HG02763 (cell line): Measurements from ENCODE around the gene IGFALS.

Experiments
- ATAC-seq: cut with Tn5 transposase; IDR thresholded peaks from one replicate; pipeline ENCODE4 v1.9.1; 2021; ENCODE audit warnings: mild to moderate bottlenecking, moderate library complexity; ENCODE audit not compliant: unreplicated experiment

IGFALS gene

GRCh38 chr16:1767116-1767994 is 26.1 kb downstream of the IGFALS start:
- ATAC-seq, result no peak

- no peak for ATAC-seq
Measured at GRCh38 chr16:1766701-1767100, 26.8 kb downstream of the IGFALS start.

DNA sequence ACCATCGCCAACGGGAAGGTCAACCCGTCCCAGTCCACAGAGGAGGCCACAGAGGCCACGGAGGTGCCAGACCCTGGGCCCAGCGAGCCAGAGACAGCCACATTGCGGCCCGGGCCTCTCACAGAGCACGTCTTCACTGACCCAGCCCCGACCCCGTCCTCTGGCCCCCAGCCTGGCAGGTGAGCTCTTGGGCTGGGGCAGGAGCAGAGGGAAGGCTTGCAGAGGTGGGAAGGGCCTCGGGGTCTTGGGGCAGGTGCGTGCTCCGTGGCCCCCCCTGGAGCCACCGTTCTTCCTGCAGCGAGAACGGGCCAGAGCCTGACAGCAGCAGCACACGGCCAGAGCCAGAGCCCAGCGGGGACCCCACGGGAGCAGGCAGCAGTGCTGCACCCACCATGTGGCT is 27.3 kb downstream of the IGFALS start:
- no peak for ATAC-seq

- no peak for ATAC-seq
Measured at GRCh38 chr16:1765826-1766225, 27.7 kb downstream of the IGFALS start.

DNA sequence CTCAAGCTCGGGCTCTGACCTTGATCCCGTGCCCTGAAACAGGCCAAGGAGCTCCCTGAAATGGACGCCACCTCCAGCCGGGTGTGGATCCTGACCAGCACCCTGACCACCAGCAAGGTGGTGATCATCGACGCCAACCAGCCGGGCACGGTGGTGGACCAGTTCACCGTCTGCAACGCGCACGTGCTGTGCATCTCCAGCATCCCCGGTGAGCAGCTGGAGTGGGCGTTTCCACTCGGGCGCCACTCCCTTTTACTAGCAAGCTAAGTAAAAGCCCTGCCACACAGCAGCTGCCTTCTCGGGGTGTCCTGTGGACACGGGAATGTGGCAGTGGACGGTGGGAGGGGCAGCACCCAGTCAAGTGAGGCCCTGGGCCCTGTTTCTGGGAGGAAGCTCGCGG is 28.5 kb downstream of the IGFALS start:
- ATAC-seq, result no peak

- ATAC-seq, result no peak
Measured at GRCh38 chr16:1763521-1764511, 29.7 kb downstream of the IGFALS start.

- no peak for ATAC-seq
Measured at GRCh38 chr16:1762879-1763520, 30.5 kb downstream of the IGFALS start.

DNA sequence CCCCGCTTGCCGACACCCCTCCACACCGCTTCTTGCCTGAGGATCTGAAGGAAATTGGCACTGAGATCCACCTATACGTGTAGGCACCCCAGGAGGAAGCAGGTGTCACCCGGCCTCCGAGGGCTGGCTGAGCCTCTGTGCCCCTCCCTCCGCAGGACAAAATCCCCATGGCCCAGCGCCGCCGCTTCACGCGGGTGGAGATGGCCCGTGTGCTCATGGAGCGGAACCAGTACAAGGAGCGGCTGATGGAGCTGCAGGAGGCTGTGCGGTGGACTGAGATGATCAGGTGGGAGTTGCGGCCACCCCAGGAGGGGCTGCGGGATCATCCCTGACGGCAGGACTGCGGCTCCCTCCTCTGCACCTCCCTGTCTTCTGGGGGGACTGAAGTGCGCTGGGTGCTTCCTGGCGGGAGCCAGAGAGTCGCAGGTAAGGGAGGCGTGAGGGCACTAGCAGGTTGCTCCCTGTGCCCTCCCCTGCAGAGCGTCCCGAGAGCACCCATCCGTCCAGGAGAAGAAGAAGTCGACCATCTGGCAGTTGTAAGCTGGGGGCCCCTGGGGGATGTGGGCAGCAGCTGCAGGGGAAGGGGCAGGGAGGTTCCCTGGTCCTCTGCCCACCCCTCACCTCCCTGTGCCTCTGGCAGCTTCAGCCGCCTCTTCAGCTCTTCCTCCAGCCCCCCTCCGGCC is 31.2 kb downstream of the IGFALS start:
- ATAC-seq, result no peak

DNA sequence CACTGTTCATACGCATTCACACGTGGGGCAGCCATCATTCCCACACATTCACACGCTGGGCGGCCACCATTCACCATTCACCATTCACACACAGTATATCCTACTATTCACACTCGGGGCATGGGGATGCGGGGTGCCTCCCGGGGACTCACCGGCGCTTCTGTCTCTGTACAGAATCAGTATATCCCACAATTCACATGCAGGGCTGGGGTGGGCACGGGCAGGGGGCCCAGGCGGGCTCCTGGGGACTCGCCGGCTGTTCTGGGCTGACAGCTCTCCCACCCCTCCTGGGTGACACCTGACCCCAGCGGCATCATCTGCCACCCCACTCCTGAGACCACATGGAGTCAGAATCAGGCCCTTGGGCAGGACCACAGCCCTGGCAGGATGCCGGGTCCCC is 31.8 kb downstream of the IGFALS start:
- no peak for ATAC-seq

DNA sequence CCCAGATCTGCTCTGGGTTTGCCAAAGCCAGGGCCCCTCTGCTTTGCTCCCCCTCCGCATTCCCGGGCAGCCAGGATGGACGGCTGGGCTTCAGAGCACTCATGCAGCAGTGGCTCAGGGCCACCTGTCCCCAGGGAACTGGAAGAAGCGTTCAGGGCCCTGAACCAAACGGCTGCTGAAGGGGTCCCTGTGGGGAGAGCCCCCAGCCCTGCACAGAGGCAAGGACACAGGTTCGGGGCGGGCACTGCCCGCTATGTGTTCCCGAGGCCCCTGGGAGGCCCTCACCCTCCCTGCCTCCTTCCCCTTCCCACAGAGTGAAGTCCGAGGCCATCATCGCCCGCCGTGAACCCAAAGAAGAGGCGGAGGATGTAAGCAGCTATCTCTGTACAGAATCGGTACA is 32.6 kb downstream of the IGFALS start:
- ATAC-seq, result no peak

- ATAC-seq, result no peak
Measured at GRCh38 chr16:1759511-1759910, 34.0 kb downstream of the IGFALS start.

- no peak for ATAC-seq
Measured at GRCh38 chr16:1758923-1759322, 34.6 kb downstream of the IGFALS start.

GRCh38 chr16:1757714-1758461 is 35.6 kb downstream of the IGFALS start:
- no peak for ATAC-seq

- ATAC-seq, result no peak
Measured at GRCh38 chr16:1754204-1754603, 39.3 kb downstream of the IGFALS start.

DNA sequence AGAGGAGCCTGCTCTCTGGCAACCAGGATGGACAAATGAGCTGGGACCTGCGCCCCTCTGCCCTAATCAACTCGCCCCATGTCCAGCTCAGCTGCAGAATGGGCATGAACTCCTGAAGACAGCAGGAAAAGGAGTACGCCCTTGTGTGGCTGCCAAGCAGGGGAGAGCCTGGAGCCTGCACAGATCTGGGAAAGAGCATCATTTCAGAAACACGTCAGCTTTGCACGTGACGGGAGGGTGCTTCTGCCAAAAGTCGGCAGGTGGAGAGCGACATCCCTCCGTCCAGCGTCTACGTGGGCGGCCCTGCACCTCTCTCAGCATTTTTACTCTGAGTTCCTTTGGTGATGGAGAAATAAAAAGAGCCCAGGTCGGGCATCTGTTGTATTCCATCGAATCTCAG is 40.7 kb downstream of the IGFALS start:
- no peak for ATAC-seq

DNA sequence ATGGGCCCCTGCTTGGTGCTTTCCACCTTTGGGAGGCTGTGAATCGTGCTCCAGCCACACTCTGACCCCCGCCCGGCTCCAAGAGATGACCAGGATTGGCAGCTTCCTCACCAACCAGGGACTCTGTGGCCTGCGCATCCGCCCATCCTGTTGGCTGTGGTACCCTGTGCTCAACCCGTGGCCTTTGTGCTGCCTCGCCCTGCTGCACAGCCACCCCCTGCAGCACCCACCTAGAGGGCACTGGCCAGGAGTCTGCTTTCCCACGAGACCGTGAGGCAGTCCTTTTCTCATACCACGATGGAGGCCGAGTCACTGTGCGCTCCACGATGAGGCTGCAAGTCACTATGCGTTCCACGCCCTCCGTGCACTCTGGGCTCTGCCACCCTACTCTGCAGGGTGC is 41.6 kb downstream of the IGFALS start:
- no peak for ATAC-seq

DNA sequence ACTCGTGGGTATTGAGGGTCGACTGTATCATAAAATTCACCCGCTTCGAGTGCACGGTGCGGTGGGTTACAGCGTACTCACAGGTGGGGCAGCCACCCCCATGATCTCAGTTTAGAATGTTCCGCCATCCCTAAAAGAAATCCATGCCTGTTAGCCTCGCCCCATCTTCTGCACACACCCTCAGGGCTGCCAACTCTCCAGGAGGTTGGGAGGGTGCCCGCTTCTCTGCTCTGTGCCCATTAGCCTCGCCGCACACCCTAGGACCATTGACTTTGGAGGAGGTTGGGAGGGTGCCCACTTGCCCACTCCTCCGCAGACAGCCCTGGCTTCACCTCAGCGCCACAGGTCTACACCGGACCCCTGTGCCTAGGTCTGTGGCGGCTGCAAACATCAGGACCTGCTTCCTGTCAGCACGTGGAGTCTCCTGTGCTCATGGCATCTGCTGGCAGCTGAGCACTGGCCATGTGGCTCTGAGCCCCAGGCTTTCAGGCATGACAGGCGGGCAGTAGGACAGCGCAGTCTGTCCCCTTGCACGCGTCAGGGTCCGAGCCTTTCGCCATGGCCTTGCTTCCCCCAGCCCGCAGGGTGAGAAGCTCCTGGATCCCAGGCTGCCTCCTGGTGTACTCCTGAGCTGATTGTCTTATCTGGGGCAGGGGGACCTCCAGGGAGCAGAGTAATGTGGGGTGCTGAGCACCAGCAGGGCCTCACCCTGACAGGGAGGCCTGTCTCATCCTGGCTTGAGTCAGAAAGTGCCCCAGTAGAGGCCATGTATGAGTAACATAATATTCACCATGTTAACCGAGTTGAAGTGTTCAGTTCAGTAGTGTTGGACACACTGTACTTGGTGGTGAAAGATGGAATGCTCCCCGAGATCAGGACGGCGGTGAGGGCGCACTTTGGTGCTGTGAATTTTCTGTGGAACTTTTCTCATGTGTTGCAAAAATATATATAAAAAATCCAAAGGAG is 44.1 kb downstream of the IGFALS start:
- ATAC-seq, result no peak

DNA sequence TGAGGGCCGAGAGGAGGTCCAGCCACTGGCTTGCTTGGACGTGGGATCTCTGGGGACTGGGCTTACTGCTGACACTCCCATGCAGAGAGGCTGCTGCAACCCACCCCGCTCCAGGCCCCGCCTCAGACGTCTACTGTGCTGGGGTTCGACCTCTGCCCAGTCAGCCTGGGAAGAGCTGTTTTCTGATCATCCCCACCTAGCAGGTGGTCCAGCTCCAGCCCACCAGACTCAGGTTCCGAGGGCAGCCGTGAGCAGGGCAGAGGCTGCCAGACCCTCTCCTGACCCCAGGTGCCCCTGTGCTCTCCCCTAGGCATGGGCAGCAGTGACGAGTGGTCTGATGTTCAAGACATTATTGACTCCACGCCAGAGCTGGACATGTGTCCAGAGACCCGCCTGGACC is 45.6 kb downstream of the IGFALS start:
- no peak for ATAC-seq

DNA sequence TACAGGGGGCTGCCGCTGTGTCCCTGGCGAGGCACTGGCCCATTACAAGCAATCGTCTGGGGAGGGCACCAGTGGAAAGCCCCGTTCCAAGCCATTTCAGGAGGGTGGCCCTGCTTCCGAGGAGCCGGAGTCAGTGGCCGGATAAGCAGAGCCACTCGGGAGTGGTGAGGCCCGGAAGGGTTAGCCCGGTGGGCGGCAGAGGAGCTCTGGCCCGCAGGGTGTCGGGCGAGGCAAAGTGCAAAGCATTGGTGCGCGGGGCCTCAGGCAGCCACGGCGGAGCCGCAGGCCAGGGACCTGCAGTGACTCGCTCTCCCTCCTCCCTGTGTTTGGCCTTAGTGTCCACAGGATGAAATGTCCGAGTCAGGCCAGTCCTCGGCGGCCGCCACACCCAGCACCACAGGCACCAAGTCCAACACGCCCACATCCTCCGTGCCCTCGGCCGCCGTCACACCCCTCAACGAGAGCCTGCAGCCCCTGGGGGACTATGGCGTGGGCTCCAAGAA is 46.8 kb downstream of the IGFALS start:
- no peak for ATAC-seq
